ENCODE measurements around the gene SLC25A44.
A peak's percentile ranks its signal among the peaks of the same experiment; 100 is the strongest.
"Not testable (repeated sequence)": the region's sequence is repeated elsewhere in the genome, so short reads cannot be mapped to it uniquely, and the experiment has no call there.

Gene SLC25A44

DNA sequence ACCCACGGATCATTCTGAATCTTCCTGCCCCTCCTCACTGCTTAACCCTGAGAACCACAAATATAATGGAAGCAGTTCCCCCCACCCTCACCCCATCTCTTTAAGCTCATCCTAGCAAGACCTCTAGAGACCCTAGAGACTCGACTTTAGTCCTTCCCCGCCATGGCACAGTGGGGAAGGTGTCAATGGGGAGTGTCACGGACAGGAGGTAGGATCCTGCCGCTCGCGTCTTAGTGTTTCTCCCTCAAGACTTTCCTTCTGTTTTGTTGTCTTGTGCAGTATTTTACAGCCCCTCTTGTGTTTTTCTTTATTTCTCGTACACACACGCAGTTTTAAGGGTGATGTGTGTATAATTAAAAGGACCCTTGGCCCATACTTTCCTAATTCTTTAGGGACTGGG, 18.2 kb downstream of the SLC25A44 start:
- DNase-seq: no peak

DNA sequence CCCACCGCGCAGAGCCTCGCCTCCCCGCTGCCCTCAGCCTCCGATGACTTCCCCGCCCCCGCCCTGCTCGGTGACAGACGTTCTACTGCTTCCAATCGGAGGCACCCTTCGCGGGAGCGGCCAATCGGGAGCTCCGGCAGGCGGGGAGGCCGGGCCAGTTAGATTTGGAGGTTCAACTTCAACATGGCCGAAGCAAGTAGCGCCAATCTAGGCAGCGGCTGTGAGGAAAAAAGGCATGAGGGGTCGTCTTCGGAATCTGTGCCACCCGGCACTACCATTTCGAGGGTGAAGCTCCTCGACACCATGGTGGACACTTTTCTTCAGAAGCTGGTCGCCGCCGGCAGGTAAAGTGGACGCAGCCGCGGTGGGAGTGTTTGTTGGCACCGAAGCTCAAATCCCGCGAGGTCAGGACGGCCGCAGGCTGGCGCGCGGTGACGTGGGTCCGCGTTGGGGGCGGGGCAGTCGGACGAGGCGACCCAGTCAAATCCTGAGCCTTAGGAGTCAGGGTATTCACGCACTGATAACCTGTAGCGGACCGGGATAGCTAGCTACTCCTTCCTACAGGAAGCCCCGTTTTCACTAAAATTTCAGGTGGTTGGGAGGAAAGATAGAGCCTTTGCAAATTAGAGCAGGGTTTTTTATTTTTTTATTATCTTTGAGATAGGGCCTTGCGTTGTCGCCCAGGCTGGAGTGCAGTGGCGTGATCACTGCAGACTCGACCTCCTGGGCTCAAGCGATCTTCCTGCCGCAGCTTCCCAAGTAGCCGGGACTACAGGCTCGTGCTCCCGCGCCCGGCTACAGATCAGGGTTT, 19.1 kb downstream of the SLC25A44 start, which contains the start of gene PMF1:
Gene PMF1, plus strand, starts transcription at position 175 of the 811 bp plus-strand sequence. Its CDS starts 9 bp downstream, at position 184.
- peak; percentile 95 for DNase-seq

DNA sequence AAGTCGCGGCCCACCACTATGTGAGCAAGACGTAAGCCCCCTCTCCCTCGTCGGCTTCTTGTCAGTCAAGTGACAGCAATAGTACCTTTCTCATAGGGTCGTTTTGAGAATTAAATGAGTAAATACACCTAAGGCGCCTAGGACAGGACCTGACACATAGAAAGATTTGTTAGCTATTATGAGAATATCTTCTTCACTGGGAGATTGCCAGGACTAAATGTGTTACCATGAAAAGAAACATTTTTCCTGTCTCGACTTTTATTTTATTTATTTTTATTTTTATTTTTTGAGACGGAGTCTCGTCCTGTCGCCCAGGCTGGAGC, 19.7 kb downstream of the SLC25A44 start:
- no peak for DNase-seq

DNA sequence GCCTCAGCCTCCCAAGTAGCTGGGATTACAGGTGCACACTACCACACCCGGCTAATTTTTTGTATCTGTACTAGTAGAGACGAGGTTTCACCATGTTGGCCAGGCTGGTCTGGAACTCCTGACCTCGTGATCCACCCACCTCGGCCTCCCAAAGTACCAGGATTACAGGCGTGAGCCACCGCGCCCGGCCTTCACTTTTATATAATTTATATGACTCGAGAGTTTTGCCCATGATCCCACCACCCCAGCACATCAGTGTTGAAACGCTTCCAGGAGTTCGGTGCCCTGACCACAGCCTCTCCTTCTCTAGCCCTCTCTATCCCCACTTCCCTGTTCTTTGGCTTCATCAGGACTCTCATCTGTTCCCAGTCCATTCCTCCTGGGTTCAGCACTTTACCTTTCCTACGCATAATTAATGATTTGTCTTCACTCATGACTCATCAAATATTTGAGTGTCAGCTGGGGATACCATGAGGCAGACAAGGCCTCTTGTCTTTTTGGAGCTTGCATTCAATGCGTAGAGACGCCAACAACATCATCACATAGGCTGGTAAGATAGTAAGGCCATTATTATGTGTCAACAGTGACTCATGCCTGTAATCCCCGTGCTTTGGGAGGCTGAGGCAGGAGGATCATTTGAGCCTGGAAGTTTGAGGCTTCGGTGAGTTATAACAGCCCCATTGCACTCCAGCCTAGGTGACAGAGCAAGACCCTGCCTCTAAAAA, 20.3 kb downstream of the SLC25A44 start:
- DNase-seq: no peak

DNA sequence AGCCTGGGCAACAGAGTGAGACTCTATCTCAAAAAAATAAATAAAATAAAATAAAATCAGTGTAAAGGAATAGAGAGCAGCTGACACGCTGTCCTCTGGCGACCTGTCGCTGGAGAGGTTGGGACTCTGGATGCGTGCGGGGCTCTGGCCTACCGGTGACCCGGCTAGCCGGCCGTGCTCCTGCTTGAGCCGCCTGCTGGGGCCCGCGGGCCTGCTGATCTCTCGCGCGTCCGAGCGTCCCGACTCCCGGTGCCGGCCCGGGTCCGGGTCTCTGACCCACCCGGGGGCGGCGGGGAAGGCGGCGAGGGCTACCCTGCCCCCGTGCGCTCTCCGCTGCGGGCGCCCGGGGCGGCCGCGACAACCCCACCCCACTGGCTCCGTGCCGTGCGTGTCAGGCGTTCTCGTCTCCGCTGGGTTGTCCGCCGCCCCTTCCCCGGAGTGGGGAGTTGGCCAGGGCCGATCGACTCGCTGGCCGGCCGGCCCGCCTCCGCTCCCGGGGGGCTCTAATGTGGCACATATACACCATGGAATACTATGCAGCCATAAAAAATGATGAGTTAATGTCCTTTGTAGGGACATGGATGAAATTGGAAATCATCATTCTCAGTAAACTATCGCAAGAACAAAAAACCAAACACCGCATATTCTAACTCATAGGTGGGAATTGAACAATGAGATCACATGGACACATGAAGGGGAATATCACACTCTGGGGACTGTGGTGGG, 22.6 kb downstream of the SLC25A44 start:
- DNase-seq: not testable (repeated sequence)

DNA sequence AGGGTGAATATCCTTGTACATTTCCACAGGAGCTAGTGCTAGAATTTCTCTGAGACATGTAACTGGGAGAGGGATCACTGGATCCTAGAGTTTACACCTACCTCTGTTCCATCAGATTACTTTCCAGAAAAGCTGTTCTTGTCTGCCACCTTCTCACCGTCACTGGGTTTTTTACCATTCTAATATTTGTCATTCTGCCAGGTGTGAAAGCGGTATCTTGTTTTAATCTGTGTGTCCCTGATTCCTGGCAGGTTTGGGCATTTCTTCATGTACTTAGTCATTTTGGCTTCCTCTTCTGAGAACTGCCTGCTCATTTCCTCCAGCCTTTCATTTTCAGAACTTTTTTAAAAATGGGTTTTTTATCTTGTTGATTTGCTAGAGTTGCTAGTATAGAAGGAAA, 24.0 kb downstream of the SLC25A44 start:
- no peak for DNase-seq

DNA sequence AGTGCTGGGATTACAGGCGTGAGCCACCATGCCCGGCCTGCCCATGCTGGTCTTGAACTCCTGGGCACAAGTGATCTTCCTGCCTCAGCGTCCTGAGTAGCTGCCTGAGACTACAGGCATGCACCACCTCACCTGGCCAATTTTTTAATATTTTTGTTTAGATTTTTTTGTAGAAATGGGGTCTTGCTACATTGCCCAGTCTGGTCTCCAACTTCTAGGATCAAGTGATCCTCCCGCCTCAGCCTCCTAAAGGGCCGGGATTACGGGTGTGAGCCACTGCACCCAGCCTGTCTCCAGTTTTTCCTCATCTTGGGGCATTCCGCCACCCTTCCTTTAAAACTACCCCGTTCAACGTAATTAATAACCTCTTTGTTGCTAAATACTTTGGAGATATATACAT, 26.3 kb downstream of the SLC25A44 start:
- no peak for DNase-seq

DNA sequence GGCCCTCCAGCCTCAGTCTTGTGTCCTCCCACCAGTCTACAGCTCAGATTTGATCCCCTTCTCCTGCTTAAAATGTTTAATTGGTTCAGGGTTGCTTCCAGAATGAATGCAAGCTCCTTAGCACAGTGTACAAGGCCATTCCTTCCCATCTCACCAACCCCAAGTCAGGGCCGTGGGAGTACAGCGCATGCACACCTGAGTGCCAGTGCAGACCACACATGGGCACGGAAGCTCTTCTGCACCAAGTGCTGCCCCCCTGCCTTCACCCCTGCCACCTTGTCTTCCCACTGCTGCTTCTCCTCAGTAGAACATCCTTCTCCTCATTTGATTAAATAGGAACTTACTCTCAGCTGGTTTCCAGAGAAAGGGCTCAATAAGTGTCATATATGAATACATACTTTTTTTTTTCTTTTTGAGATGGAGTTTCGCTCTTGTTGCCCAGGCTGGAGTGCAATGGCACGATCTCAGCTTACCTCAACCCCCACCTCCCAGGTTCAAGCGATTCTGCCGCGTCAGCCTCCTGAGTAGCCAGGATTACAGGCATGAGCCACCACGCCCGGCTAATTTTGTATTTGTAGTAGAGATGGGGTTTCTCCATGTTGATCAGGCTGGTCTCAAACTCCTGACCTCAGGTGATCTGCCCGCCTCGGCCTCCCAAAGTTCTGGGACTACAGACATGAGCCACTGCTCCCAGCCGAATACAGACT, 28.2 kb downstream of the SLC25A44 start:
- no peak for DNase-seq

DNA sequence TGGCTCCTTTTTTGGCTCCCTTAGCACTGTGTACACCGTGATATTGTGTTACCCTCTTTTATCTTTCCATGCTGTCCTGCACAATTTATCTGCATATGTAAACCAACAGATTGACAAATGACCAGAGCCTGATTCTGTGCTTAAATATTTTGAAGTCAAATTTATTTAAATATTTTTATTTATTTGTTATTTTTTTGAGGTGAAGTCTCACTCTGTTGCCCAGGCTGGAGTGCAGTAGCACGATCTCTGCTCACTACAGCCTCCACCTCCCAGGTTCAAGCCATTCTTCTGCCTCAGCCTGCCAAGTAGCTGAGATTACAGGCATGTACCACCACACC, 31.7 kb downstream of the SLC25A44 start:
- no peak for DNase-seq

DNA sequence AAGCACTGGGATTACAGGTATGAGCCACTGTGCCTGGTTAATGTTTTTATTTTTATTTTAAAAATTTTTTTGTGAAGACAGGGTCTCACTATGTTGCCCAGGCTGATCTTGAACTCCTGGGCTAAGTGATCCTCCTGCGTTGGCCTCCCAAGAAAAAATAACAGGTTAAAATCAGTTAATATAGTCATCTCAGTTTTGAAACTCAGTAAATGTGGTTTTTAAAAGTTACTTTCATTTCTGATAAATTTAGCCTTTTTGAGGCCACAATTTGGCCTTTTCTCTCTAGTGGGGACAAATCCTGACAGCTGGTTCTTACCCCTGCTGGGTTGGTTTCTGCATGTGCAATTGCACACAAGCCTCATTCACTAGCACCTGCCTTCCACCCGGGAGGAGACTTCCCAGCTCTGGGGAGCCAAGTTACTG, 32.2 kb downstream of the SLC25A44 start:
- no peak for DNase-seq

DNA sequence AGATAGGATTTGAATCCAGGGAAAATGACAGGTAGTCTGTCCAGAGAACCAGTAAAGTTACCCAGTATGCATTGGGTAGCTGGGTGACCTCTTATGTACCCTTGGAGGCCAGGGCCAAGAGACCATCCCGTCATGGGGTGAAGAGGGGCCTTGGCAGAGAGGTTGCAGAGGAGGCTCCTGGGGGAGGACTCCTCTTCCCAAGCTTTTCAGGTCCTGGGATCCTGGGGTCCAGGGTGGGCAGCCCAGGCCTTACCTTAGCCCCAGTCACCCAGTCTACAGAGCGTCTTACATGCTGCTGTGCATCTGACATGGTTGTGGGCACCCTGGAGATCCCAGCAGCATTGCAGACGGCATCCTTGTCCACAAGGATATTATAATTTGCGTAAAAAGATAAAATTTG, 32.9 kb downstream of the SLC25A44 start:
- DNase-seq: no peak

DNA sequence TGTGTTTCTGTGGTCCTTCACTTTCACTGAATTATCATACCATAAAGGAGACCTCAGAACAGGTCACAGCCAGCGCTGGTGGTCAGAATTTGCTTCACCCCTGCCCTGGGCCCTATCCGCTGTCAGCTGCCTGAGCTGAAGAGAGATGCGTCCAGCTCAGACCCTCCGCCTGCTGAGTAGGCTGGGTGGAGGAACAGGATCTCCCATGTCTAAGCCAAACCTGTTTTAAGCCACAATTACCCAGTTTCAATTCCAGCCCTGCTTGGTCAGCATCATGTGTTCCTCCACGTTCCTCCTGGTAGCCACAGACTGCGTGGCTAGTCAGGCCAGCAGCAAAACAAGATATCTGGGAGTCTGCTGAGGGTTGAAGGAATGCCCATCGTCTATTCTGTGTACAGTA, 34.6 kb downstream of the SLC25A44 start:
- DNase-seq: no peak

DNA sequence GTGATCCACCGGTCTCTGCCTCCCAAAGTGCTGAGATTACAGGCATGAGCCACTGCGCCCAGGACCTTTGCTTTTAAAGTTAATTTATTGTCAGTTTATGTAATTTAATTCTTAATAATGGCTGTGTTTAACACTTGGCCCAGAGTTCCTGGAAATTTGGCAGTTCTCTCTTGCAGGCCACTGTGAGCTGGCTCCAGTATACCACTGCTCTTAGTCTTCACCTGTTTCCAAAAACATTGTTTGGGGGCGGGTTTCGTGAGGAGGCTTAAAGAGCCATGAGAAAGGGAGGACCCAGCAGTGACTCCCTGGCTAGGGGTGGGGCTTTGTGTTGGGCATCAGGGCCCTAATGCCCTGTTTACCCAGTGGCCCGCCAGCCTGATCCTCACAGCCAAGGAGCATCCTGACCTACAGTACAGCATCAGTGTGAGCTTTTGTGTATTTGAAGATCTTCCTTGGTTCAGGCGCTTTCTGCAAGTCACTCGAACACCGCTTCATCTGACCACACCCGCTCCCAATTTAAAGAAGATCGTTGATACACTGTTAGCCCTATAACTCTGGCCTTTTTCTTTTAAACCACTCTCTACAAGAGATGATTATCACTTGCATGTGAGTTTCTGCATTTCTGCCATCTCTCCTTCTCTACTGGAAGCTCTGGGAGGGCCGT, 36.0 kb downstream of the SLC25A44 start:
- DNase-seq: no peak

DNA sequence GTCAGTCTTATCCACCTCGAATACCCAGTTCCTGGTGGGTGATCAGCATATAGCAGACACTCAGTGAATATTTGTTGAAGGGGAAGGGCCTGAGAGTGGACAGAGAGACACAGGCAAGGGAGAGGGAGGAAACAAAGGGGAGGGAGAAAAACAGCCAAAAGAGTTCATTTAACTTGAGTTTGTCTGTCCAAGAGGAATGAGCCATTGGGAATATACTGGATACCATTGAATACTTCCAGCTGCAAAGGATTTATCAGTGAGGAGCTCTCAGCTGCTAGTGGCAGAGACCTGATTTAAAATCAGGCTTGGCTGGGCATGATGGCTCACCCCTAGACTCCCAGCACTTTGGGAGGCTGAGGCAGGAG, 36.6 kb downstream of the SLC25A44 start:
- no peak for DNase-seq

DNA sequence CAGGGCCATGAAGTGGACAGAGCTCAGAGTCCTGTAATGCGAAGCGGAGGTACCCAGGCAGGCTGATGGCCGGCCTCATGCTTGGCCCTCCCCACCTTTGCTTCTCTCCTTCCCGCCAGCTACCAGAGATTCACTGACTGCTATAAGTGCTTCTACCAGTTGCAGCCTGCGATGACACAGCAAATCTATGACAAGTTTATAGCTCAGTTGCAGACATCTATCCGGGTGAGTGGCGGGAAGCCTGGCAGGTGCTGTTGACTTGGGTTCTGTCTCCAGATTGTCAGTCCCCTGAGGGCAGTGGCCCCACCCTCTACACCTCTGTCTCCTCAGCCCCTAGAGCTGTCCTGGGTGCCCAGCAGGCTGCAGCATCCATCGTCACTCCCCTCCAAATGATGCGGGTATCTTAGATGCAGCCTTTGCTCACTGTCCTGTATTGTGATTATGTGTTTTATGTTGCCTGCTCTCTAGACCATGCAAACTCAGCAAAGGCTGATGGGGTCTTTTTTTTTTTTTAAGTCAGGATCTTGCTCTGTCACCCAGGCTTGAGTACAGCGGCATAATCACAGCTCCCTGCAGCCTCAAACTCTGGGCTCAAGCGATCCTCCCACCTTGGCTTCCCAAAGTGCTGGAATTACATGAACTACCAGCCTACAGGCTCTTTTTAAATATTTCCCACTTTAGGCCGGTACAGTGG, 38.4 kb downstream of the SLC25A44 start:
- no peak for DNase-seq

DNA sequence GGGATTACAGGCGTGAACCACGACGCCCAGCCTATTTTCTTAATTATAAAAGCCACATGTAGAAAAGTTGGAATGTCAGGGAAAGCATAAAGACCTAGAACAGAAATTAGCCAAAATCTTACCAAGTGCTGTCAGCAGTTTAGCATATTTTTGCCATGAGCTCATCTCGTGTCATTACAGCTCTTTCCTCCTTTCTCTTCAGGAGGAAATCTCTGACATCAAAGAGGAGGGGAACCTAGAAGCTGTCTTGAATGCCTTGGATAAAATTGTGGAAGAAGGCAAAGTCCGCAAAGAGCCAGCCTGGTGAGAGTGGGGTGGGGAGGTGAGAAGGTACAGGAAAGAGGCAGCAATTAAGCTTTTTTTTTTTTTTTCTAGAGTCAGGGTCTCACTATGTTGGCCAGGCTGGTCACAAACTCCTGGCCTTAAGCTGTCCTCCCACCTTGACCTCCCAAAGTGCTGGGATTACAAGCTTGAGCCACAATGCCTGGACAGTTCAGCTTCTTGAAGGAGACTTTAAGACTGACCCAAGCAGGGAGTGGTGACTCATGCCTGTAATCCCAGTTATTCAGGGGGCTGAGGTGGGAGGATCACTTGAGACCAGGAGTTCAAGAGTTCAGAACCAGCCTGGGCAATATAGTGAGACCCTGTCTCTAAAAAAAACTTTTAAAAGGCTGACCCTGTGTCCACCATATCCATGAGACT, 39.7 kb downstream of the SLC25A44 start:
- no peak for DNase-seq

DNA sequence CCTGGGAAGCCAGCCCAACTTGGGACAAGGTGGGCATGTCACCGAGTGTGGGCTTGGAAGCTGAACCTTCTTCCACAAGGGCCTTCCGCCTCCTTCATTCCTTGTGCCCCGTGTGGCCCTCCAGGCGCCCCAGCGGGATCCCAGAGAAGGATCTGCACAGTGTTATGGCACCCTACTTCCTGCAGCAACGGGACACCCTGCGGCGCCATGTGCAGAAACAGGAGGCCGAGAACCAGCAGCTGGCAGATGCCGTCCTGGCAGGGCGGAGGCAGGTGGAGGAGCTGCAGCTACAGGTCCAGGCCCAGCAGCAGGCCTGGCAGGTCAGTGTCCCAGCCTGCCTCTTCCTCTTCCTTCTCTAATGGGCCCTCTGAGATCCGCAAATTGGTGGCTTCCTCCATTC, 42.3 kb downstream of the SLC25A44 start:
- no peak for DNase-seq

DNA sequence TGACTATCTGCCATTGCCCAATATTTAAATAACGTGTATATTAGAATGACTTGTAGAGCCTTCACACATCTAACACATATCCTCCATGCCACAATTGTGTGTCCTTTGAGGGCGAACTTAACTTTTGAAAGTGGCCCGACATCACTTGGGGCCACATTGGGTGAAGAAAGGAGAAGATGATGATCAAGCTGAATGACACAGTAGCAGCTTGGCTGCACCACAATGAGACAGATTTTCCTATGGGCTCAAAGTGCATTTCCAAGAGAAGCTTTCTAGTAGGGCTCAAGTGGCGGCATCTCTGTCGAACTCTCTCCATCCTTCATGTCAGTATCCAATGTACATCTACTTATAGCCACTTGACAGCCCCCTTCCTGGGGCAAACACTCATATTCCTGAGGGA, 44.3 kb downstream of the SLC25A44 start:
- no peak for DNase-seq

DNA sequence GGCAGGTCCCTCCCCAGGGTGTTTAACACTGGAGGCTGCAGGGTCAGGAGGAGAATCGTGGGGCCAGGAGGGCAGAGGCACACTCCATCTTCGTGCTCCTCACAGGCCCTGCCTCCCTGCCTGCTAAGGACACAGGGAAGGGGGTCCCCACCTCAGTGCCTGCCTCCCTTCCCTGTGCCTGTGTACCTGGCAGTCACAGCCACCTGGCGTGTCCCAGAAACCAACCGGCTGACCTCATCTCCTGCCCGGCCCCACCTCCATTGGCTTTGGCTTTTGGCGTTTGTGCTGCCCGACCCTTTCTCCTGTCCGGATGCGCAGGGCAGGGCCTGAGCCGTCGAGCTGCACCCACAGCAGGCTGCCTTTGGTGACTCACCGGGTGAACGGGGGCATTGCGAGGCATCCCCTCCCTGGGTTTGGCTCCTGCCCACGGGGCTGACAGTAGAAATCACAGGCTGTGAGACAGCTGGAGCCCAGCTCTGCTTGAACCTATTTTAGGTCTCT, 47.5 kb downstream of the SLC25A44 start:
- DNase-seq: no peak

DNA sequence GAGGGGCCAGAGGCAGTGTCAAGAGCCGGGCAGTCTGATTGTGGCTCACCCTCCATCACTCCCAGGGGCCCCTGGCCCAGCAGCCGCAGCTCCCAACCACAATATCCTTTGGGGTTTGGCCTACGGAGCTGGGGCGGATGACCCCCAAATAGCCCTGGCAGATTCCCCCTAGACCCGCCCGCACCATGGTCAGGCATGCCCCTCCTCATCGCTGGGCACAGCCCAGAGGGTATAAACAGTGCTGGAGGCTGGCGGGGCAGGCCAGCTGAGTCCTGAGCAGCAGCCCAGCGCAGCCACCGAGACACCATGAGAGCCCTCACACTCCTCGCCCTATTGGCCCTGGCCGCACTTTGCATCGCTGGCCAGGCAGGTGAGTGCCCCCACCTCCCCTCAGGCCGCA, 48.0 kb downstream of the SLC25A44 start, which contains the start of gene BGLAP:
Gene BGLAP, plus strand, starts transcription at position 259 of the 400 bp plus-strand sequence. Its CDS starts 48 bp downstream, at position 307.
- DNase-seq: no peak

DNA sequence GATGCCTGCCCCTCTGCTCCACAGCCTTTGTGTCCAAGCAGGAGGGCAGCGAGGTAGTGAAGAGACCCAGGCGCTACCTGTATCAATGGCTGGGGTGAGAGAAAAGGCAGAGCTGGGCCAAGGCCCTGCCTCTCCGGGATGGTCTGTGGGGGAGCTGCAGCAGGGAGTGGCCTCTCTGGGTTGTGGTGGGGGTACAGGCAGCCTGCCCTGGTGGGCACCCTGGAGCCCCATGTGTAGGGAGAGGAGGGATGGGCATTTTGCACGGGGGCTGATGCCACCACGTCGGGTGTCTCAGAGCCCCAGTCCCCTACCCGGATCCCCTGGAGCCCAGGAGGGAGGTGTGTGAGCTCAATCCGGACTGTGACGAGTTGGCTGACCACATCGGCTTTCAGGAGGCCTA, 48.8 kb downstream of the SLC25A44 start:
- DNase-seq: no peak

All from DMS 273 treated with DMSO at 0.1 percent for 48 hours (cell line).